K562 (cell line): ENCODE results near the gene GRIA3. TPM values are rescaled to one million over a fixed set of nuclear protein-coding genes. Genes with fewer than 3 reads are reported as not detected.

Experiments
- ATAC-seq: fragments of 200-7000 bp; cut with Tn5 transposase; 3 replicates; pipeline ENCODE4 v1.9.1; 2020; ENCODE audit warnings: moderate library complexity
- BruUV-seq: library from RNA; stranded (reverse); fragments of 400-500 nt; replicated peaks from 2 replicates; lab custom pipeline; 2021; lab: Mats Ljungman, UMichigan
- CTCF ChIA-PET: fragments of 300-600 bp; formaldehyde crosslinking; extraction: SDS; loops from one replicate; lab custom pipeline; 2021; ENCODE audit warnings: low intra/inter-chr PET ratio; lab: Yijun Ruan, JAX
- POLR2A ChIA-PET: fragments of 300-600, 350-650 bp; sonication (Branson Sonifier 250); formaldehyde crosslinking; extraction: SDS; loops from one replicate; lab custom pipeline; 2021; ENCODE audit warnings: antibody characterized with exemption, inconsistent platforms; lab: Yijun Ruan, JAX
- DNase-seq, 4 experiments: peaks; one replicate each; pipeline versions ENCODE4 v3.0.0 to v3.0.0-alpha.2; 2011 to 2018; ENCODE audit warnings: low spot score in 3 of 4, mixed read lengths in 3 of 4; ENCODE audit errors: extremely low read depth in 1 of 4
- FAIRE-seq: peaks from 2 replicates; lab custom pipeline; 2011; peaks lifted over from hg19 to GRCh38; lab: Jason Lieb, UNC
- H2AFZ ChIP-seq: 2 replicates; pipeline ENCODE4 v1.6.0; 2011; ENCODE audit warnings: low read depth, low read length, control low read depth, inconsistent platforms
- H3K27ac ChIP-seq: fragments of 200-600 bp; 3 replicates; pipeline ENCODE4 v1.8.0; 2011; ENCODE audit warnings: low read depth, mild to moderate bottlenecking, control low read depth, inconsistent platforms, low read length, moderate library complexity, mixed read lengths; ENCODE audit errors: extremely low read depth
- H3K27me3 ChIP-seq, 2 experiments: fragments of 300-600 bp in 1 of 2; 2 replicates in 1 of 2; 3 replicates in 1 of 2; pipeline versions ENCODE4 v1.6.0 to v1.8.0; 2011; ENCODE audit warnings: inconsistent platforms in 2 of 2, low read length in 2 of 2, mild to moderate bottlenecking in 1 of 2, mixed read lengths in 1 of 2, moderate library complexity in 1 of 2; ENCODE audit not compliant: control insufficient read depth in 2 of 2, insufficient read depth in 2 of 2
- H3K36me3 ChIP-seq: fragments of 300-600 bp; 3 replicates; pipeline ENCODE4 v1.8.0; 2011; ENCODE audit warnings: mild to moderate bottlenecking, low read length, inconsistent platforms; ENCODE audit not compliant: control insufficient read depth, insufficient read depth
- H3K4me1 ChIP-seq, 2 experiments: fragments of 200-600 bp in 1 of 2; replicated peaks in 1 of 2; 2 replicates in 1 of 2; 3 replicates in 1 of 2; pipeline versions ENCODE4 v1.5.1 to v1.8.0; 2011; ENCODE audit warnings: inconsistent platforms in 2 of 2, low read length in 2 of 2, mild to moderate bottlenecking in 1 of 2, mixed read lengths in 1 of 2, moderate library complexity in 1 of 2; ENCODE audit not compliant: control insufficient read depth in 2 of 2, insufficient read depth in 2 of 2
- H3K4me2 ChIP-seq: 2 replicates; pipeline ENCODE4 v1.6.1; 2011; ENCODE audit warnings: low read length, control low read depth, inconsistent platforms, mixed read lengths; ENCODE audit not compliant: insufficient read depth
- H3K4me3 ChIP-seq: fragments of 200-600 bp; sonication (generic), shearing (Covaris generic); 2 replicates; pipeline ENCODE4 v1.5.1; 2016; ENCODE audit warnings: control low read depth, inconsistent platforms
- H3K79me2 ChIP-seq: fragments of 200-600 bp; 3 replicates; pipeline ENCODE4 v1.8.0; 2011; ENCODE audit warnings: low read length, inconsistent platforms; ENCODE audit not compliant: control insufficient read depth, insufficient read depth
- H3K9ac ChIP-seq, 2 experiments: 2 replicates each; pipeline versions ENCODE4 v1.6.0 to v1.6.1; 2011; ENCODE audit warnings: low read depth in 2 of 2, low read length in 2 of 2, control low read depth in 1 of 2, inconsistent platforms in 1 of 2, mild to moderate bottlenecking in 1 of 2, mixed read lengths in 1 of 2; ENCODE audit not compliant: insufficient read depth in 1 of 2
- H3K9me1 ChIP-seq: one replicate; pipeline ENCODE4 v1.6.0; 2011; ENCODE audit warnings: inconsistent platforms, mild to moderate bottlenecking, low read length, moderate library complexity; ENCODE audit not compliant: control insufficient read depth, insufficient read depth
- H3K9me3 ChIP-seq: replicated peaks from 2 replicates; pipeline ENCODE4 v1.5.1; 2011; ENCODE audit warnings: low read depth, low read length, inconsistent platforms; ENCODE audit not compliant: control insufficient read depth, insufficient read depth
- H4K20me1 ChIP-seq: replicated peaks from 2 replicates; pipeline ENCODE4 v1.6.1; 2011; ENCODE audit warnings: low read length, inconsistent platforms, mixed read lengths; ENCODE audit not compliant: control insufficient read depth, insufficient read depth
- ELF1 ChIP-seq: fragments of 200-800 bp; sonication (Bioruptor generic); IDR thresholded peaks from 2 replicates; pipeline ENCODE4 v1.6.1; 2016; ENCODE audit warnings: missing genetic modification characterization, missing compliant biosample characterization
- HES1 ChIP-seq: fragments of 450-650 bp; IDR thresholded peaks from 2 replicates; pipeline ENCODE4 v1.6.1; 2016; ENCODE audit warnings: low read depth, mild to moderate bottlenecking, moderate library complexity
- HNRNPUL1 ChIP-seq: fragments of 200-400 bp; formaldehyde crosslinking; IDR thresholded peaks from 2 replicates; pipeline ENCODE4 v1.6.1; 2017; ENCODE audit warnings: low read length
- NFATC3 ChIP-seq: fragments of 450-650 bp; IDR thresholded peaks from 2 replicates; pipeline ENCODE4 v1.6.1; 2017; ENCODE audit warnings: mild to moderate bottlenecking
- PBX2 ChIP-seq, 2 experiments: IDR thresholded peaks in 1 of 2; conservative IDR thresholded peaks in 1 of 2; 2 replicates each; pipeline ENCODE4 v1.6.1; 2016; ENCODE audit warnings: low read depth in 2 of 2, mild to moderate bottlenecking in 1 of 2, missing compliant biosample characterization in 1 of 2, missing genetic modification characterization in 1 of 2, moderate library complexity in 1 of 2
- PRDM10 ChIP-seq: fragments of 450-650 bp; IDR thresholded peaks from 2 replicates; pipeline ENCODE4 v1.6.1; 2018; ENCODE audit not compliant: partially characterized antibody
- TAL1 ChIP-seq: fragments of 450-650 bp; IDR thresholded peaks from 2 replicates; pipeline ENCODE4 v1.6.1; 2016; ENCODE audit warnings: mild to moderate bottlenecking
- ZKSCAN1 ChIP-seq: fragments of 150-350 bp; IDR thresholded peaks from 2 replicates; pipeline ENCODE4 v1.6.1; 2016; ENCODE audit warnings: low read depth, low read length
- ZNF449 ChIP-seq: fragments of 250-450 bp; sonication (Bioruptor Pico); IDR thresholded peaks from 2 replicates; pipeline ENCODE4 v1.8.0; 2022; ENCODE audit warnings: moderate library complexity, mild to moderate bottlenecking, inconsistent platforms
- ZNF79 ChIP-seq: fragments of 250-450 bp; sonication (Bioruptor Pico); IDR thresholded peaks from 2 replicates; pipeline ENCODE4 v1.4.0; 2020; ENCODE audit warnings: low read depth, mild to moderate bottlenecking, moderate library complexity
- WGBS: fragments of 100-300 bp; shearing (Covaris generic); methylation state at CpG from one replicate; pipeline ENCODE4 v1.1.6; 2016; ENCODE audit warnings: low coverage, mixed read lengths; ENCODE audit not compliant: insufficient coverage; ENCODE audit errors: missing lambda C conversion rate; 5-methylcytosine and 5-hydroxymethylcytosine counted together
- in situ Hi-C: fragments of 300-500 bp; cut with MboI; formaldehyde crosslinking; loops from 4 replicates; pipeline ENCODE4 v1.15.0; 2018; ENCODE audit warnings: inconsistent platforms, mixed read lengths
- intact Hi-C: fragments of 100-400 bp; cut with micrococcal nuclease; formaldehyde crosslinking; loops from 2 replicates; pipeline ENCODE4 v1.14.2; 2022
- polyA plus RNA-seq, 8 experiments: library from polyadenylated mRNA; depleted of rRNA in 4 of 8; stranded (reverse) in 5 of 8; unstranded in 3 of 8; fragments of >200 nt; fragmentation: Nextera tagmentation in 2 of 8; fragmentation: Illumina TruSeq in 1 of 8; extraction: Ambion mirVana in 2 of 8; extraction: Trizol in 1 of 8; gene quantifications; 2 replicates each; pipeline versions ENCODE4 v1.2.1 to v1.2.3, GENCODE V29; 2011 to 2014; ENCODE audit warnings: inconsistent platforms in 1 of 8, missing spikeins in 1 of 8
- total RNA-seq, 7 experiments: library from RNA; depleted of rRNA in 6 of 7; stranded (reverse); fragments of >200 nt in 6 of 7; fragmentation: Illumina TruSeq in 2 of 7; extraction: Trizol in 2 of 7; gene quantifications; 2 replicates each; pipeline versions ENCODE4 v1.2.1 to v1.2.3, GENCODE V29; 2011 to 2021; ENCODE audit warnings: low replicate concordance in 1 of 7

The GRIA3 gene
- total and polyA plus RNA-seq, 9 of the 15 experiments (the other 6 are each of a cell fraction or from before 2014, with no cell fraction given), result 0.10 TPM; not detected in 8

- Histone ChIP-seq H3K9ac (no peak overlapping the region), H4K20me1 (no peaks in the 10 kb centered on the region), H3K79me2 (no peaks in the 10 kb centered on the region), H3K27me3 (no peaks in the 10 kb centered on the region), H3K9me3 (no peaks in the 10 kb centered on the region), H3K4me3 (no peak overlapping the region), H3K36me3 (no peaks in the 10 kb centered on the region), H2AFZ (no peak overlapping the region), H3K9me1 (no peaks in the 10 kb centered on the region), H3K27ac (no peak overlapping the region), H3K4me2 (no peak overlapping the region), H3K4me1 (no peaks in the 10 kb centered on the region)
- ATAC-seq, result no peak
- 5% methylated on average over 3 of the region's 3 CpGs for WGBS
- CTCF ChIA-PET, result no interaction called here
- BruUV-seq, result no TSS peak
- intact Hi-C loops (no loop called here), in situ Hi-C loops (no loop called here)
- POLR2A ChIA-PET, result no interaction called here
- DNase-seq, result no peak
- FAIRE-seq, result no peak
- no peak for TF ChIP-seq ELF1 (tag)
- TF ChIP-seq PBX2 (CRISPR knock-in tag; IDR thresholded peaks at IDR 0.05; ENCODE audit: low read depth), result no peak
- TF ChIP-seq PBX2 (tag; conservative IDR thresholded peaks at IDR 0.05; ENCODE audit: low read depth), result no peak
- TF ChIP-seq ZNF79 (CRISPR knock-in tag), result no peak
- no peak for TF ChIP-seq NFATC3
- TF ChIP-seq TAL1, result no peak
- TF ChIP-seq ZKSCAN1, result no peak
- no peak for TF ChIP-seq HES1
- no peak for TF ChIP-seq ZNF449 (CRISPR knock-in tag)
- TF ChIP-seq PRDM10, result no peak
- no peak for TF ChIP-seq HNRNPUL1
Observed at GRCh38 chrX:123237271-123237670, 53.2 kb downstream of the GRIA3 start.
